Tibial artery (tissue), 4 donors: Measurements from ENCODE around the gene ZBTB34.

ENCODE experiments used
- DNase-seq, 2 donors: peaks; one replicate each; pipeline ENCODE4 v3.0.0-alpha.2; 2019
- H3K27ac ChIP-seq, 2 donors: fragments of 200-600 bp; sonication (generic) in 1 of 2; 1 replicate in 1 of 2; 2 replicates in 1 of 2; pipeline ENCODE4 v1.5.1; 2018 to 2019; ENCODE audit warnings: mild to moderate bottlenecking in 1 of 2
- H3K27me3 ChIP-seq, 2 donors: fragments of 200-600 bp; sonication (generic) in 1 of 2; one replicate each; pipeline versions ENCODE4 v1.5.1 to v1.6.0; 2016 to 2019
- H3K36me3 ChIP-seq, 3 donors: fragments of 200-600 bp; sonication (generic) in 2 of 3; one replicate each; pipeline ENCODE4 v1.5.1; 2016 to 2019; ENCODE audit warnings: mild to moderate bottlenecking in 2 of 3
- H3K4me1 ChIP-seq, 4 donors: fragments of 200-600 bp; sonication (generic) in 2 of 4; 1 replicate in 3 of 4; 2 replicates in 1 of 4; pipeline ENCODE4 v1.5.1; 2016 to 2019
- H3K4me3 ChIP-seq, 2 donors: fragments of 200-600 bp; sonication (generic) in 1 of 2; 1 replicate in 1 of 2; 2 replicates in 1 of 2; pipeline ENCODE4 v1.5.1; 2018 to 2019; ENCODE audit warnings: mild to moderate bottlenecking in 2 of 2
- H3K9me3 ChIP-seq, 3 donors: fragments of 200-600 bp; sonication (generic) in 1 of 3; one replicate each; pipeline ENCODE4 v1.5.1; 2016 to 2019
- intact Hi-C: fragments of 100-400 bp; cut with DNase I; formaldehyde crosslinking; loops from one replicate; pipeline ENCODE4 v1.15.0; 2023; ENCODE audit warnings: low total_unique reads
- TF ChIP-seq, protein P1 (sequence below), 2 experiments: fragments of 200-600 bp in 1 of 2; fragments of 450-650 bp in 1 of 2; IDR thresholded peaks; one replicate each; pipeline ENCODE4 v1.5.1; 2017 to 2019; ENCODE audit warnings: antibody characterized with exemption in 2 of 2, mild to moderate bottlenecking in 1 of 2, moderate library complexity in 1 of 2

ZBTB34 gene

DNA sequence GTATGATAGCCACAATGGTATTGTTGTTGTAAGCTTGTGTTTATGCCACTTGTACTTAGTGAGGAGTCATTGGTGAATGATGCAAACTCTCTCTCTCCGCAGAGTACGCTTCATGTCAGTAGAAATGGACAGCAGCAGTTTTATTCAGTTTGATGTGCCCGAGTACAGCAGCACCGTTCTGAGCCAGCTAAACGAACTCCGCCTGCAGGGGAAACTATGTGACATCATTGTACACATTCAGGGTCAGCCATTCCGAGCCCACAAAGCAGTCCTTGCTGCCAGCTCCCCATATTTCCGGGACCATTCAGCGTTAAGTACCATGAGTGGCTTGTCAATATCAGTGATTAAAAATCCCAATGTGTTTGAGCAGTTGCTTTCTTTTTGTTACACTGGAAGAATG, 18.8 kb downstream of the ZBTB34 start:
- Histone ChIP-seq H3K27me3 (no peaks in the 10 kb centered on the region), H3K27ac (no peak overlapping the region), H3K9me3 (no peaks in the 10 kb centered on the region), H3K36me3 (peaks cover 26 to 36% (median 30%) of the 10 kb centered on the region in 3 donors), H3K4me1 (peaks cover 0 to 5% (median 2%) of the 10 kb centered on the region in 4 donors), H3K4me3 (no peak overlapping the region)
- intact Hi-C loops = no loop called here
- DNase-seq = no peak
- TF ChIP-seq, protein P1, sequence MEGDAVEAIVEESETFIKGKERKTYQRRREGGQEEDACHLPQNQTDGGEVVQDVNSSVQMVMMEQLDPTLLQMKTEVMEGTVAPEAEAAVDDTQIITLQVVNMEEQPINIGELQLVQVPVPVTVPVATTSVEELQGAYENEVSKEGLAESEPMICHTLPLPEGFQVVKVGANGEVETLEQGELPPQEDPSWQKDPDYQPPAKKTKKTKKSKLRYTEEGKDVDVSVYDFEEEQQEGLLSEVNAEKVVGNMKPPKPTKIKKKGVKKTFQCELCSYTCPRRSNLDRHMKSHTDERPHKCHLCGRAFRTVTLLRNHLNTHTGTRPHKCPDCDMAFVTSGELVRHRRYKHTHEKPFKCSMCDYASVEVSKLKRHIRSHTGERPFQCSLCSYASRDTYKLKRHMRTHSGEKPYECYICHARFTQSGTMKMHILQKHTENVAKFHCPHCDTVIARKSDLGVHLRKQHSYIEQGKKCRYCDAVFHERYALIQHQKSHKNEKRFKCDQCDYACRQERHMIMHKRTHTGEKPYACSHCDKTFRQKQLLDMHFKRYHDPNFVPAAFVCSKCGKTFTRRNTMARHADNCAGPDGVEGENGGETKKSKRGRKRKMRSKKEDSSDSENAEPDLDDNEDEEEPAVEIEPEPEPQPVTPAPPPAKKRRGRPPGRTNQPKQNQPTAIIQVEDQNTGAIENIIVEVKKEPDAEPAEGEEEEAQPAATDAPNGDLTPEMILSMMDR (IDR thresholded peaks at IDR 0.05) = no peak

DNA sequence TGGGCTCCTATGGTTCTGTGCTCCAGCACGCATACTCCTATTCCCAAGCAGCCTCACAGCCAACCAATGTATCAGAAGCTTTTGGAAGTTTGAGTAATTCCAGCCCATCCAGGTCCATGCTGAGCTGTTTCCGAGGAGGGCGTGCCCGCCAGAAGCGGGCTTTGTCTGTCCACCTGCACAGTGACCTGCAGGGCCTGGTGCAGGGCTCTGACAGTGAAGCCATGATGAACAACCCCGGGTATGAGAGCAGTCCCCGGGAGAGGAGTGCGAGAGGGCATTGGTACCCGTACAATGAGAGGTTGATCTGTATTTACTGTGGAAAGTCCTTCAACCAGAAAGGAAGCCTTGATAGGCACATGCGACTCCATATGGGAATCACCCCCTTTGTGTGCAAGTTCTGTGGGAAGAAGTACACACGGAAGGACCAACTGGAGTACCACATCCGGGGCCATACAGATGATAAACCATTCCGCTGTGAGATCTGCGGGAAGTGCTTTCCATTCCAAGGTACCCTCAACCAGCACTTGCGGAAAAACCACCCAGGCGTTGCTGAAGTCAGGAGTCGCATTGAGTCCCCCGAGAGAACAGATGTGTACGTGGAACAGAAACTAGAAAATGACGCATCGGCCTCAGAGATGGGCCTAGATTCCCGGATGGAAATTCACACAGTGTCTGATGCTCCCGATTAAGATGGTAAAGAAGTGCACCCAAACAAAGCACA, 19.9 kb downstream of the ZBTB34 start:
- no peak overlapping the region for H3K27ac ChIP-seq

DNA sequence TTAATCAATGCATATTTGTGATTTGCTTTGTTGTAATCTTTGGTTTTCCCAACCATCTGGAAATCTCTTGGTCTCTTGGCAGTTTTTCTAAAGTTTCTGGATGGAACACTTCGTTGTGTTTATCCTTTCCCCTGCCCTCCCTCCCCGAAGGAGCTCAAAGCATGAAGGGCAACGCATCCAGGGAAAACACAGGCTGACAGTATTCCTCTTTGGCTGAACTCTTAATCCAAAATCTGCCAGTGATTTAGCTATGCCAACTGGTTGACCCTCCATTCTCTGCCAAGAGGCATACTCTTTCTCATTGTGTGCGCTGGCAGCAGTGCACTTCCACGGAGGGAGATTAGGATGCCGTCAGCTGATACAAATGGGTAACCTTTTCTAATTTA, 20.5 kb downstream of the ZBTB34 start:
- no peaks in the 10 kb centered on the region for H3K27me3 ChIP-seq
- H3K4me1 ChIP-seq = no peaks in the 10 kb centered on the region
- no peak overlapping the region for H3K4me3 ChIP-seq
- no peaks in the 10 kb centered on the region for H3K9me3 ChIP-seq
- H3K27ac ChIP-seq = no peak overlapping the region
- DNase-seq = no peak
- H3K36me3 ChIP-seq = peaks cover 26 to 40% (median 30%) of the 10 kb centered on the region in 3 donors
- intact Hi-C loops = no loop called here
- TF ChIP-seq, protein P1 (IDR thresholded peaks at IDR 0.05) = no peak

More for the DNA sequence above, 19.9 kb downstream of the ZBTB34 start:
- TF ChIP-seq, protein P1 (IDR thresholded peaks at IDR 0.05) = no peak
- Histone ChIP-seq H3K36me3 (peaks cover 26 to 36% (median 30%) of the 10 kb centered on the region in 3 donors), H3K4me3 (no peak overlapping the region), H3K4me1 (peaks cover 0 to 4% (median 2%) of the 10 kb centered on the region in 4 donors), H3K9me3 (no peaks in the 10 kb centered on the region), H3K27me3 (no peaks in the 10 kb centered on the region)
- intact Hi-C loops = no loop called here
- no peak for DNase-seq

DNA sequence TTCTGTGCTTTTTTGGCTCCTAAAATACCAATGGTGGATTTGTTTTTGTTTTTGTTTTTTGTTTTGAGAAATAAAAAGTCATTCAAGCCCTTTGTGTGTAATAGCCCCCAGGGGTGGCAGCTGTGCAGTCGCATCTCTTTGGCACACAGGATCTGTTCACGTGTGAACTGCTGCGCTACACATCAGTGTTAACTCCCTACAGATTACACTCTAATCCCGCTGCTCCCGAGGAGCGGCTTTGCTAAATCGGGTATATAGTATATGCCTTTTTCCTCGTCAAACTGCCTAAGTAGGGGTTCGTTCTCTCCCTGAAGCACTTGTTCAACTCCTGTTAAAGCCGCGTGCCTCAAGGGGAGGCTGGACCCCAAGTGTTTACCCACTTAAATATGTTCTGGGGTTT, 22.3 kb downstream of the ZBTB34 start:
- intact Hi-C loops = no loop called here
- Histone ChIP-seq H3K27ac (no peak overlapping the region), H3K4me1 (no peaks in the 10 kb centered on the region), H3K4me3 (no peak overlapping the region), H3K36me3 (peaks cover 26 to 50% (median 30%) of the 10 kb centered on the region in 3 donors), H3K9me3 (no peaks in the 10 kb centered on the region), H3K27me3 (no peaks in the 10 kb centered on the region)
- no peak for DNase-seq
- TF ChIP-seq, protein P1 (IDR thresholded peaks at IDR 0.05) = no peak

DNA sequence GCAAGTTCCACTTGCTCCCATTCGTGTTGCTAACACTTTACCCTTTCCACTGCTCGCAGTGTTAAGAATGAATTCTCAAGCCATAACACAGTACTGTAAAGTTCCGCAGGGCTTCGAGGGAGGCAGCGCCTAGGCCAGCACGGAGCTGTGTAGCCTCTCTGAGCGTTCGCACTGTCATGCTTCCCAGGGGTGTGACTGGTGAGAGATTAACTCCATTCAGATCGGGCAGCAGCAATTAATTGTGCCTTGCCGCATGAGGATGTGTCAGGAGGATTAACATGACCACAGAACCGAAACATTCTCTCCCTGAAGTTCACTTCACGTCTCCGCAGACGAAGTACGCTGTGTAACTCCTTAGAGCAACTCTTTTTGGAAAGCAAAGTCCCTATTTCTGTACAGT, 23.2 kb downstream of the ZBTB34 start:
- no peak overlapping the region for H3K27ac ChIP-seq
- TF ChIP-seq, protein P1 (IDR thresholded peaks at IDR 0.05) = no peak
- peaks cover 26 to 50% (median 30%) of the 10 kb centered on the region in 3 donors for H3K36me3 ChIP-seq
- no peaks in the 10 kb centered on the region for H3K9me3 ChIP-seq
- intact Hi-C loops = no loop called here
- no peaks in the 10 kb centered on the region for H3K4me1 ChIP-seq
- H3K4me3 ChIP-seq = no peak overlapping the region
- DNase-seq = no peak
- no peaks in the 10 kb centered on the region for H3K27me3 ChIP-seq
